Tibial nerve (tissue), 4 donors: Measurements from ENCODE around the gene GNB2.

Experiments
- EP300 ChIP-seq, 2 donors: sonication (generic); formaldehyde crosslinking; IDR thresholded peaks; one replicate each; pipeline ENCODE4 v1.6.1; 2017; ENCODE audit warnings: antibody characterized with exemption in 2 of 2, mild to moderate bottlenecking in 1 of 2
- TF ChIP-seq, protein P1 (sequence below), 5 experiments: fragments of 200-600 bp in 3 of 5; fragments of 450-650 bp in 2 of 5; sonication (generic) in 3 of 5; IDR thresholded peaks; one replicate each; pipeline ENCODE4 v1.5.1; 2016 to 2019; ENCODE audit warnings: antibody characterized with exemption in 5 of 5, mild to moderate bottlenecking in 3 of 5, moderate library complexity in 2 of 5

DNA sequence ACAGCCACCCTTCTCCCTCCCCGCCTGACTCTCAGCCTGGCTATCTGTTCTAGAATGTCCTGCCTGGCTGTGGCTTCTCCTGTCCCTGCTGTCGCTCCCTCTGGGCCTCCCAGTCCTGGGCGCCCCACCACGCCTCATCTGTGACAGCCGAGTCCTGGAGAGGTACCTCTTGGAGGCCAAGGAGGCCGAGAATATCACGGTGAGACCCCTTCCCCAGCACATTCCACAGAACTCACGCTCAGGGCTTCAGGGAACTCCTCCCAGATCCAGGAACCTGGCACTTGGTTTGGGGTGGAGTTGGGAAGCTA lies 47.9 kb downstream of the GNB2 start:
- TF ChIP-seq, protein P1, sequence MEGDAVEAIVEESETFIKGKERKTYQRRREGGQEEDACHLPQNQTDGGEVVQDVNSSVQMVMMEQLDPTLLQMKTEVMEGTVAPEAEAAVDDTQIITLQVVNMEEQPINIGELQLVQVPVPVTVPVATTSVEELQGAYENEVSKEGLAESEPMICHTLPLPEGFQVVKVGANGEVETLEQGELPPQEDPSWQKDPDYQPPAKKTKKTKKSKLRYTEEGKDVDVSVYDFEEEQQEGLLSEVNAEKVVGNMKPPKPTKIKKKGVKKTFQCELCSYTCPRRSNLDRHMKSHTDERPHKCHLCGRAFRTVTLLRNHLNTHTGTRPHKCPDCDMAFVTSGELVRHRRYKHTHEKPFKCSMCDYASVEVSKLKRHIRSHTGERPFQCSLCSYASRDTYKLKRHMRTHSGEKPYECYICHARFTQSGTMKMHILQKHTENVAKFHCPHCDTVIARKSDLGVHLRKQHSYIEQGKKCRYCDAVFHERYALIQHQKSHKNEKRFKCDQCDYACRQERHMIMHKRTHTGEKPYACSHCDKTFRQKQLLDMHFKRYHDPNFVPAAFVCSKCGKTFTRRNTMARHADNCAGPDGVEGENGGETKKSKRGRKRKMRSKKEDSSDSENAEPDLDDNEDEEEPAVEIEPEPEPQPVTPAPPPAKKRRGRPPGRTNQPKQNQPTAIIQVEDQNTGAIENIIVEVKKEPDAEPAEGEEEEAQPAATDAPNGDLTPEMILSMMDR (IDR thresholded peaks at IDR 0.05): no peak
- no peak for TF ChIP-seq EP300 (IDR thresholded peaks at IDR 0.05)
